ENCODE measurements around the gene RPS19BP1. TPM values are rescaled to one million over a fixed set of nuclear protein-coding genes. Genes with fewer than 3 reads are reported as not detected.

Gene RPS19BP1
- total RNA-seq, 1 experiment from 2014 or later: 80.4 TPM

DNA sequence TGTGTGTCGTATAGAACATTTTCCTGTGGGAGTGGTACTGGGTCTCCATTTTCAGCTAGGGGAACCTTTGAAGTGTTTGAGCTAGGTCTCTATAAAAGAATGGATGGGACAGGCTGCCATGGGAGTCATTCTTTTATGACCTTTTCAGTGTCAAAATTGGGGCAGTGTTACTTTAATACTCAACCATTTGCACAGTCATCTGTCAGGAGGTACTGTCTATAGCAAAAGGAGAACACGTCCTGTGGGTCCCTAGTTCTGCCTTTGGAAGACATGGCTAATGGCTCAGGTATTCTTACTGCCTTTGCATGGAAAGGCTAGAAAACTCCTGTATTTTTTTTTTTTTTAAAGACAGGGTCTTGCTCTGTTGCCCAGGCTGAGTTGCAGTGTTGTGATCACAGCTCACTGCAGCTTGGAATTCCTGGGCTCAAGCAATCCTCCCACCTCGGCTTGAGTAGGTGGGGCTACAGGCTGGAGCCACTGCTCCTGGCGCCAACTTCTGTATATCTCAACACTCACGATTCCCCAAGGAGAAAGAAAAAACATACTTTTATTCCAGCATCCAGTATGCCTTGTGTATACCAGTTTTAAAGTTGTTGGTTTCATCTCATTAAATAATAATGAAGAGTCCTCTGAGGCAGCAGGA, 14.3 kb downstream of the RPS19BP1 start:
- no TSS peak for BruUV-seq (replicated peaks)
- H3K27me3 ChIP-seq (ENCODE audit: insufficient read depth, low read length): no peaks in the 10 kb centered on the region
- no peak for ATAC-seq
- peaks cover 25% of the 10 kb centered on the region; the same call in 1 of the 2 replicates for H4K20me1 ChIP-seq (ENCODE audit: insufficient read depth)
- peaks cover 17 to 38% of the 10 kb centered on the region in 2 experiments for H3K4me1 ChIP-seq (ENCODE audit: control insufficient read depth in 1 of 2, insufficient read depth in 2 of 2, low read length in 2 of 2)
- H3K36me3 ChIP-seq (ENCODE audit: control insufficient read depth in 1 of 2, insufficient read depth in 2 of 2, low read length in 2 of 2): peaks cover 43 to 63% of the 10 kb centered on the region in 2 experiments
- H3K4me2 ChIP-seq (ENCODE audit: low read length): peak overlapping the region; percentile 75
- RAD21 ChIA-PET (ENCODE audit: low non-redundant PET in 1 of 2, low total read pairs in 2 of 2, uncharacterized antibody in 2 of 2, unreplicated experiment in 2 of 2): interaction anchor here in 1 of 2 experiments (0.9 kb wide), 1 partner anchor 26 kb away, joined by 5 read pairs; no protein-coding TSS in a partner anchor
- POLR2A ChIA-PET: interaction anchor here (1.6 kb wide), 1 partner anchor 11 kb away, joined by 5 read pairs; no protein-coding TSS in a partner anchor
- TF ChIP-seq MAX (IDR thresholded peaks at IDR 0.05) (0 out of 2 replicates have a peak, but pooled peaks have one; percentile 19), REST (IDR thresholded peaks at IDR 0.05; ENCODE audit: low read depth) (no peak), SP1 (IDR thresholded peaks at IDR 0.05; ENCODE audit: low read depth) (peak; percentile 17; the same call in 1 of the 2 replicates), SRF (IDR thresholded peaks at IDR 0.05; ENCODE audit: low read depth) (no peak), JUND (IDR thresholded peaks at IDR 0.05) (no peak; the same call in 1 of the 2 replicates), SIN3A (IDR thresholded peaks at IDR 0.05; ENCODE audit: low read depth) (0 out of 2 replicates have a peak, but pooled peaks have one; percentile 29), ELF1 (IDR thresholded peaks at IDR 0.05; ENCODE audit: borderline replicate concordance, low read depth) (no peak)
- CTCF ChIA-PET: interaction anchor here (1.1 to 1.2 kb wide), 2 partner anchors 11 to 16 kb away, joined by 4 to 6 read pairs; partner anchors contain the start of gene MIEF1
- H3K9me2 ChIP-seq (ENCODE audit: insufficient read depth): no peaks in the 10 kb centered on the region
- H3K9me3 ChIP-seq (ENCODE audit: control insufficient read depth in 1 of 2, insufficient read depth in 1 of 2, low read depth in 1 of 2, low read length in 2 of 2): no peaks in the 10 kb centered on the region
- H3K9ac ChIP-seq (ENCODE audit: low read length): peak overlapping the region; percentile 96
- DNase-seq (ENCODE audit: low read depth, low spot score): no peak
- peaks cover 75% of the 10 kb centered on the region for H3K79me2 ChIP-seq (ENCODE audit: insufficient read depth, low read length)
- intact Hi-C loops (cut with micrococcal nuclease): no loop called here
- H3K27ac ChIP-seq (ENCODE audit: low read depth, low read length): peak overlapping the region; percentile 99
- H3K4me3 ChIP-seq (replicated peaks in 1 of 2; ENCODE audit: low read depth in 1 of 2, low read length in 2 of 2): peak overlapping the region; percentile 85 to 92
- H2AFZ ChIP-seq (ENCODE audit: low read depth, low read length, poor library complexity, severe bottlenecking): no peak overlapping the region
